OCI-LY3 (cell line): ENCODE results near the gene GDF15.
A peak's percentile ranks its signal among the peaks of the same experiment; 100 is the strongest.

Experiments used
- H2AFZ ChIP-seq: fragments of 200-600, 300-600 bp; shearing (Covaris generic); 2 replicates; pipeline ENCODE4 v1.6.0; 2014; ENCODE audit warnings: antibody characterized with exemption, low read depth, low read length
- H3K27ac ChIP-seq: fragments of 200-600, 300-600 bp; sonication (generic); 2 replicates; pipeline ENCODE4 v1.5.1; 2014; ENCODE audit warnings: mild to moderate bottlenecking, low read length, moderate library complexity, mixed read lengths
- H3K27me3 ChIP-seq: fragments of 200-600, 300-600 bp; sonication (generic); 2 replicates; pipeline ENCODE4 v1.6.1; 2014; ENCODE audit warnings: low read depth, low read length, mixed read lengths
- H3K36me3 ChIP-seq: fragments of 200-600, 300-600 bp; sonication (generic); replicated peaks from 2 replicates; pipeline ENCODE3; 2014; ENCODE audit warnings: low read depth, low read length, mixed read lengths
- H3K4me1 ChIP-seq: fragments of 300-600, 200-600 bp; sonication (generic); 2 replicates; pipeline ENCODE4 v1.6.1; 2014; ENCODE audit warnings: low read length, mixed read lengths
- H3K4me2 ChIP-seq: fragments of 200-600, 300-600 bp; sonication (generic); 2 replicates; pipeline ENCODE4 v1.6.1; 2014; ENCODE audit warnings: low read length, mixed read lengths
- H3K4me3 ChIP-seq: fragments of 300-600, 200-600 bp; sonication (generic); 2 replicates; pipeline ENCODE4 v1.5.1; 2014; ENCODE audit warnings: antibody characterized with exemption, mild to moderate bottlenecking, low read length, moderate library complexity
- H3K79me2 ChIP-seq: fragments of 300-600, 200-600 bp; shearing (Covaris generic); 2 replicates; pipeline ENCODE4 v1.6.1; 2014; ENCODE audit warnings: mild to moderate bottlenecking, low read length, mixed read lengths
- H3K9ac ChIP-seq: fragments of 300-600, 200-600 bp; shearing (Covaris generic); 2 replicates; pipeline ENCODE4 v1.6.0; 2014; ENCODE audit warnings: mild to moderate bottlenecking, low read length, moderate library complexity
- H3K9me3 ChIP-seq: fragments of 200-600, 300-600 bp; shearing (Covaris generic); 2 replicates; pipeline ENCODE4 v1.6.1; 2014; ENCODE audit warnings: low read length, mixed read lengths; ENCODE audit not compliant: insufficient read depth
- H4K20me1 ChIP-seq: fragments of 200-600, 300-600 bp; sonication (generic); 2 replicates; pipeline ENCODE4 v1.6.1; 2016; ENCODE audit warnings: low read length, mixed read lengths; ENCODE audit not compliant: insufficient read depth
- EZH2phosphoT487 ChIP-seq: fragments of 200-600 bp; shearing (Covaris generic); IDR thresholded peaks from 2 replicates; pipeline ENCODE4 v1.6.1; 2018; ENCODE audit warnings: antibody characterized with exemption, mixed run types, low read depth
- TF ChIP-seq, protein P1 (sequence below): fragments of 200-600, 300-600 bp; sonication (generic); IDR thresholded peaks from 2 replicates; pipeline ENCODE4 v1.5.1; 2014; ENCODE audit warnings: antibody characterized with exemption, low read length, low read depth

GDF15 gene

DNA sequence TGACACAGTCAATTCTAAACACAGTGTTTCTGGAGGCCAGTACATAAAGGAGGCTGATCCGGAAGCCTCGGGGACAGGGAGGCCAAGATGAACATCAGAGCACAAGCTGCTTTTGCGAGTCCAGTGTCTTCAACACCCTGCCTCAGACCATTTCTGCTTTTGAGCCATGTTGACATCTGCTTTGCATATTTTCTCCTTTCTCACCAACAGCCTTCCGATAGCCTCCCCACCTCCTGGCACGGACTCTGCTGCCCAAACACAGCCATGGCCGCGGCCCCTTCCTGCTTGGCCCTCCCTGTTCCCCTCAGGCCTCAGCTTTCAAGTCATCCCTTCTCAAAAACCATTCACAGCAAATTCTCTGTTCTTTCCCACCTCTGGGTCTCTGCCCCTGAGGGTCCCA lies 7.9 kb downstream of the GDF15 start:
- H3K4me3 ChIP-seq: no peak overlapping the region

GRCh38 chr19:18396471-18397241 lies 10.7 kb downstream of the GDF15 start:
- Histone ChIP-seq H3K4me1 (peaks cover 42% of the 10 kb centered on the region), H3K27ac (no peak overlapping the region), H2AFZ (no peak overlapping the region), H3K9ac (peak overlapping the region; percentile 54), H4K20me1 (no peaks in the 10 kb centered on the region), H3K79me2 (no peaks in the 10 kb centered on the region), H3K9me3 (no peaks in the 10 kb centered on the region), H3K4me3 (peak overlapping the region; percentile 82), H3K27me3 (no peaks in the 10 kb centered on the region; the same call in 1 of the 2 replicates), H3K4me2 (peak overlapping the region; percentile 95), H3K36me3 (no peaks in the 10 kb centered on the region)
- TF ChIP-seq, protein P1, sequence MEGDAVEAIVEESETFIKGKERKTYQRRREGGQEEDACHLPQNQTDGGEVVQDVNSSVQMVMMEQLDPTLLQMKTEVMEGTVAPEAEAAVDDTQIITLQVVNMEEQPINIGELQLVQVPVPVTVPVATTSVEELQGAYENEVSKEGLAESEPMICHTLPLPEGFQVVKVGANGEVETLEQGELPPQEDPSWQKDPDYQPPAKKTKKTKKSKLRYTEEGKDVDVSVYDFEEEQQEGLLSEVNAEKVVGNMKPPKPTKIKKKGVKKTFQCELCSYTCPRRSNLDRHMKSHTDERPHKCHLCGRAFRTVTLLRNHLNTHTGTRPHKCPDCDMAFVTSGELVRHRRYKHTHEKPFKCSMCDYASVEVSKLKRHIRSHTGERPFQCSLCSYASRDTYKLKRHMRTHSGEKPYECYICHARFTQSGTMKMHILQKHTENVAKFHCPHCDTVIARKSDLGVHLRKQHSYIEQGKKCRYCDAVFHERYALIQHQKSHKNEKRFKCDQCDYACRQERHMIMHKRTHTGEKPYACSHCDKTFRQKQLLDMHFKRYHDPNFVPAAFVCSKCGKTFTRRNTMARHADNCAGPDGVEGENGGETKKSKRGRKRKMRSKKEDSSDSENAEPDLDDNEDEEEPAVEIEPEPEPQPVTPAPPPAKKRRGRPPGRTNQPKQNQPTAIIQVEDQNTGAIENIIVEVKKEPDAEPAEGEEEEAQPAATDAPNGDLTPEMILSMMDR: no peak
- TF ChIP-seq EZH2phosphoT487: no peak

More for the DNA sequence above, 7.9 kb downstream of the GDF15 start:
- Histone ChIP-seq H3K4me1 (peaks cover 27% of the 10 kb centered on the region), H3K79me2 (no peaks in the 10 kb centered on the region), H3K27ac (no peak overlapping the region), H3K9ac (no peak overlapping the region), H2AFZ (no peak overlapping the region), H3K36me3 (peaks cover 4% of the 10 kb centered on the region), H3K9me3 (no peaks in the 10 kb centered on the region), H3K4me2 (no peak overlapping the region), H3K27me3 (peaks cover 4% of the 10 kb centered on the region; the same call in 1 of the 2 replicates), H4K20me1 (no peaks in the 10 kb centered on the region)
- TF ChIP-seq, protein P1: no peak
- no peak for TF ChIP-seq EZH2phosphoT487

DNA sequence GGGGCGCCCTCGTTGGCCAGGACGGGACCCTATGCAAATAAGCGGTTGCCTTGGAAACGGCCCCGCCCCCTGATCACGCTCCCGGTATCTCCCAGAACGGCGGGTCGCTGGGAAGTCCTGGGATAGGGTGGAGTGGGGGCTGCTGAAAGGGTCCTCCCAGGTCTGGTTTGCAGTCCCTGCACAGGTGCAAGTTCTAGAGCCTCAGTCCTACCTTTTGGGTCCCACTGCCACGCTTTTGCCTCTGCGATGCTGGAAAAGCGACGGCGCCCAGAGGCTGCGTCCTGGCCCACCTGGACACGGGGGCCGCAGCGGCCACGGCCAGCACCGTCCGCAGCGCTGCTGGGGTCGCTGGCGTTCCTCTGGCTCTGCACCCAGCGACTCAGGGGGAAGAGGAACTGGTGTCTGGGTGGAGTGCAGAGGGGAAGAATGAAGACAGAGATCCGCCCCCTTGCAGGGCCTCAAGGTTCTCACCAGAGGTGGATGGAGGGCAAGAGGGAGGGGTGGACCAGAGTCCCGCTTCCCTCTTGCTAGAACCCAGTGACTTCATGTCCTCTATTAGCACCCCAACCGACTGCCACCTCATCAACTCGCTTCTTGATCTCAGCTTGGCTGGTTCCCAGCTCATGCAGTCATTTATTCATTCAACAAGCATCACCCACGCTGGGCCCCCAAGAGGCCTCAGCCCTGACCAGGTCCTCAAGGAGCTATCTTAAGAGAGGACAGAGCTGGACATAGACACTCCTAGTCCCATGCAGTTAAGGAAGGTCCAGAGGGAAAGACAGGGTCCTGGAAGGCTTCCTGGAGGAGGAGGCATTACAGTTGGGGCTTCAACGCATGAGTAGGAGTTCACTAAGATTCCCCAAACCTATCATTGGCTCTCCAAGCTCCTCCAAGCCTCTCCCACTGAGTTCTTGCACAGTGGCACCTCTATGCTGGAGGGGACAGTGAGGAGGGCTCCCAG lies 11.6 kb downstream of the GDF15 start, which contains the start of gene LRRC25:
Gene LRRC25 (minus strand): TSS at position 381 of the 961 bp plus-strand sequence. CDS start 659 bp downstream, outside the sequence.
- Histone ChIP-seq H3K9me3 (no peaks in the 10 kb centered on the region), H3K4me2 (peak within 1 kb of the TSS; percentile 95), H3K36me3 (no peaks in the 10 kb centered on the region), H3K9ac (peak within 1 kb of the TSS; percentile 54), H3K27ac (no peak within 1 kb of the TSS), H2AFZ (peak within 1 kb of the TSS; percentile 10; the same call in 1 of the 2 replicates), H3K27me3 (no peaks in the 10 kb centered on the region; the same call in 1 of the 2 replicates), H3K79me2 (no peaks in the 10 kb centered on the region), H3K4me1 (peaks cover 47% of the 10 kb centered on the region), H4K20me1 (no peaks in the 10 kb centered on the region), H3K4me3 (peak within 1 kb of the TSS; percentile 82)
- TF ChIP-seq, protein P1: 0 out of 2 replicates have a peak, but pooled peaks have one; percentile 9
- no peak for TF ChIP-seq EZH2phosphoT487

DNA sequence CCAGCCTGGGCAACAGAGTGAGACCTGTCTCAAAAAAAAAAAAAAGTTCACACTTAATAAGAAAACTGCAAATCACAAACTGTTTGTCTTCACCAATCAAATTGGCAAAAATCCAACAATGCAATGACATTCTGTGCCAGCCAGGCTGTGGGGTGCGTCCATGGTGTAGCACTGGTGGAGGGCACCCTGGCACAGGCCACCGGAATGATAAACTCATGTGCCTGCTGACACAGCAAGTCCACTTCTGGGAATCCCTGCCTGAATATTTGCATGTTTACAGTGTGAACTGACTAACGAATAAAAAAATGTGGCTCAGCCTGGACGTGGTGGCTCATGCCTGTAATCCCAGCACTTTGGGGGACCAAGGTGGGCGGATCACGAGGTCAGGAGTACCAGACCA lies 13.1 kb downstream of the GDF15 start:
- H2AFZ ChIP-seq: no peak overlapping the region
- peaks cover 56% of the 10 kb centered on the region for H3K4me1 ChIP-seq
- TF ChIP-seq EZH2phosphoT487: no peak
- TF ChIP-seq, protein P1: no peak
- H3K27me3 ChIP-seq: no peaks in the 10 kb centered on the region; the same call in 1 of the 2 replicates
- H3K9ac ChIP-seq: no peak overlapping the region
- H3K4me3 ChIP-seq: no peak overlapping the region
- H3K27ac ChIP-seq: no peak overlapping the region
- H3K4me2 ChIP-seq: peak overlapping the region; percentile 8
- H3K36me3 ChIP-seq: no peaks in the 10 kb centered on the region
- no peaks in the 10 kb centered on the region for H3K9me3 ChIP-seq
- H3K79me2 ChIP-seq: no peaks in the 10 kb centered on the region
- no peaks in the 10 kb centered on the region for H4K20me1 ChIP-seq
